Measurements from ENCODE around the gene RAB15. TPM values are rescaled to one million over a fixed set of nuclear protein-coding genes. Genes with fewer than 3 reads are reported as not detected.

RAB15 gene
- total RNA-seq, 6 donors from 2014 or later, result 16.8 to 39.8 (median 22.8) TPM

- H3K27me3 ChIP-seq, result no peaks in the 10 kb centered on the region
- H3K27ac ChIP-seq, result no peak overlapping the region
- H3K4me3 ChIP-seq, result no peak overlapping the region
- H3K9me3 ChIP-seq, result no peaks in the 10 kb centered on the region
- TF ChIP-seq POLR2AphosphoS5 (IDR thresholded peaks at IDR 0.05) (no peak), EP300 (IDR thresholded peaks at IDR 0.05) (no peak), CTCF (IDR thresholded peaks at IDR 0.05) (no peak), POLR2A (IDR thresholded peaks at IDR 0.05) (no peak)
- peak in 1 of 2 donors; percentile 35 for ATAC-seq (ENCODE audit: low FRiP score in 2 of 2)
- WGBS, 2 donors, result 95 to 97% methylated on average over 6 of the region's 6 CpGs
- H3K36me3 ChIP-seq, result peaks cover 0 to 9% (median 3%) of the 10 kb centered on the region in 4 donors
- DNase-seq, result no peak
- peaks cover 0 to 6% (median 2%) of the 10 kb centered on the region in 4 donors for H3K4me1 ChIP-seq
Observed at GRCh38 chr14:65006261-65006721, 34.2 kb upstream of the RAB15 start.

GRCh38 chr14:65003394-65003793 lies 31.3 kb upstream of the RAB15 start:
- peaks cover 0 to 6% (median 2%) of the 10 kb centered on the region in 4 donors for H3K4me1 ChIP-seq
- no peak for TF ChIP-seq CTCF (IDR thresholded peaks at IDR 0.05)
- no peak for TF ChIP-seq POLR2A (IDR thresholded peaks at IDR 0.05)
- no peak for TF ChIP-seq EP300 (IDR thresholded peaks at IDR 0.05)
- no peak for TF ChIP-seq POLR2AphosphoS5 (IDR thresholded peaks at IDR 0.05)
- DNase-seq, result no peak
- no peak overlapping the region for H3K4me3 ChIP-seq
- 79 to 84% methylated on average over 2 of the region's 2 CpGs for WGBS, 2 donors
- ATAC-seq (ENCODE audit: low FRiP score in 2 of 2), result no peak
- no peak overlapping the region for H3K27ac ChIP-seq
- H3K36me3 ChIP-seq, result peaks cover 0 to 4% (median 0%) of the 10 kb centered on the region in 4 donors
- no peaks in the 10 kb centered on the region for H3K27me3 ChIP-seq
- no peaks in the 10 kb centered on the region for H3K9me3 ChIP-seq

GRCh38 chr14:65002586-65003210 lies 30.6 kb upstream of the RAB15 start:
- Histone ChIP-seq H3K4me3 (no peak overlapping the region), H3K9me3 (no peaks in the 10 kb centered on the region), H3K27me3 (no peaks in the 10 kb centered on the region), H3K4me1 (peaks cover 0 to 6% (median 2%) of the 10 kb centered on the region in 4 donors), H3K27ac (no peak overlapping the region), H3K36me3 (peaks cover 0 to 4% (median 0%) of the 10 kb centered on the region in 4 donors)
- 58 to 66% methylated on average over 6 of the region's 6 CpGs for WGBS, 2 donors
- DNase-seq (no peak), ATAC-seq (ENCODE audit: low FRiP score in 2 of 2) (no peak)
- no peak for TF ChIP-seq POLR2A (IDR thresholded peaks at IDR 0.05)
- TF ChIP-seq POLR2AphosphoS5 (IDR thresholded peaks at IDR 0.05), result no peak
- TF ChIP-seq CTCF (IDR thresholded peaks at IDR 0.05), result no peak
- no peak for TF ChIP-seq EP300 (IDR thresholded peaks at IDR 0.05)

- no peak for ATAC-seq (ENCODE audit: low FRiP score in 2 of 2)
- peaks cover 0 to 4% (median 0%) of the 10 kb centered on the region in 4 donors for H3K36me3 ChIP-seq
Observed at GRCh38 chr14:65001723-65002122, 29.6 kb upstream of the RAB15 start.

GRCh38 chr14:65000898-65001591 lies 28.9 kb upstream of the RAB15 start:
- peaks cover 0 to 4% (median 0%) of the 10 kb centered on the region in 4 donors for H3K36me3 ChIP-seq
- H3K4me3 ChIP-seq, result no peak overlapping the region
- H3K4me1 ChIP-seq, result peaks cover 0 to 6% (median 2%) of the 10 kb centered on the region in 4 donors
- no peak overlapping the region for H3K27ac ChIP-seq
- DNase-seq (no peak), ATAC-seq (ENCODE audit: low FRiP score in 2 of 2) (no peak)
- H3K27me3 ChIP-seq, result no peaks in the 10 kb centered on the region
- TF ChIP-seq POLR2A (IDR thresholded peaks at IDR 0.05) (no peak), POLR2AphosphoS5 (IDR thresholded peaks at IDR 0.05) (no peak), EP300 (IDR thresholded peaks at IDR 0.05) (no peak), CTCF (IDR thresholded peaks at IDR 0.05) (no peak)
- 83 to 90% methylated on average over 6 of the region's 6 CpGs for WGBS, 2 donors
- H3K9me3 ChIP-seq, result no peaks in the 10 kb centered on the region

More at GRCh38 chr14:65001723-65002122, 29.6 kb upstream of the RAB15 start:
- Histone ChIP-seq H3K4me3 (no peak overlapping the region), H3K27me3 (no peaks in the 10 kb centered on the region), H3K27ac (no peak overlapping the region), H3K4me1 (peaks cover 0 to 6% (median 2%) of the 10 kb centered on the region in 4 donors), H3K9me3 (no peaks in the 10 kb centered on the region)
- no peak for TF ChIP-seq POLR2A (IDR thresholded peaks at IDR 0.05)
- DNase-seq, result no peak
- WGBS, 2 donors, result 97% methylated on average over 6 of the region's 6 CpGs
